Measurements from ENCODE around the gene PEAR1.

Gene PEAR1

GRCh38 chr1:156963621-156964020, 70.1 kb downstream of the PEAR1 start:
- DNase-seq (ENCODE audit: low spot score): peak; percentile 66

- no peak for DNase-seq (ENCODE audit: low spot score)
These were observed 70.9 kb downstream of the PEAR1 start for GRCh38 chr1:156964441-156964840.
